NCI-H2227 (cell line): Measurements from ENCODE around the gene TNKS1BP1.
A peak's percentile ranks its signal among the peaks of the same experiment; 100 is the strongest.
"Not testable (repeated sequence)": the region's sequence is repeated elsewhere in the genome, so short reads cannot be mapped to it uniquely, and the experiment has no call there.

Experiments used
- DNase-seq: peaks from one replicate; lab custom pipeline; 2025; ENCODE audit not compliant: unreplicated experiment; lab: John Stamatoyannopoulos, UW

The TNKS1BP1 gene

GRCh38 chr11:57353852-57354251, 29.1 kb upstream of the TNKS1BP1 start:
- DNase-seq = no peak

GRCh38 chr11:57353446-57353845, 28.7 kb upstream of the TNKS1BP1 start:
- no peak for DNase-seq

GRCh38 chr11:57353036-57353435, 28.3 kb upstream of the TNKS1BP1 start:
- no peak for DNase-seq

DNA sequence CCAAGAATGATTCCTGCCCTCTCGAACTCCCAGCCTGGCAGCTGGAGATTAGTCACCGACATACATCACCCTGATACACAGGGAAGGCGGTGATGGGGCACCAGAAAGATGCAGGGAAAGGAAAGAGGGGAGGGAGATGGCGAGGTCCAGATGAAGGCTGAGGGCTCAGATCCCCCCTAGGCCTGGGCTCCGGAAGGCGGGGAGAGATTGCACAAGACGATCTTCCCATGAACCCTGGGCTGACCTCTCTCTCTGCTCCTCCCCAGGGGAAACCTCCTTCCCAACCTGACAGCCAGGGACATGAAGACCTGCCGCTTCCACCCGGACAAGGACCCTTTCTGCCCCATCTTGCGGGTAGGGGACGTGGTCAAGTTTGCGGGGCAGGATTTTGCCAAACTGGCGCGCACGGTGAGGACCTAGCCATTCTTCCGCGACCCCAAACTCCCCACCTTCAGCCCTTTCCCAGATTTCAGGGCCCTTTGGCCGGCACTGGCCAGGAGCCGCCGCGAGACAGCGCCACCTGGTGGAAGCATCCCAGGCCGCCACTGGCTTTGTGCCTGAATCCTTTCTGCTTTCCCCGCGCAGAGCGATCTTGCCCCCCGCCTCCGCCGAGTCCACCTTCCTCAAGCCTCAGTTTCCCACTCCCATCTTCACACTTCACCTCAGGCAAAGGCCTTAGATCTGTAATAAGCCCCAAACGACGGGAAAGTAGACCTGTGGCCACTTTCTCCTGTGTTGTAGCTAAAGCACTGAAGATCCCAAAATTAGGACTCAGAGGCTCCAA, 24.9 kb upstream of the TNKS1BP1 start:
- DNase-seq = no peak

- DNase-seq = no peak
Observed at GRCh38 chr11:57348636-57349313, 24.0 kb upstream of the TNKS1BP1 start.

GRCh38 chr11:57348052-57348451, 23.3 kb upstream of the TNKS1BP1 start:
- no peak for DNase-seq

DNA sequence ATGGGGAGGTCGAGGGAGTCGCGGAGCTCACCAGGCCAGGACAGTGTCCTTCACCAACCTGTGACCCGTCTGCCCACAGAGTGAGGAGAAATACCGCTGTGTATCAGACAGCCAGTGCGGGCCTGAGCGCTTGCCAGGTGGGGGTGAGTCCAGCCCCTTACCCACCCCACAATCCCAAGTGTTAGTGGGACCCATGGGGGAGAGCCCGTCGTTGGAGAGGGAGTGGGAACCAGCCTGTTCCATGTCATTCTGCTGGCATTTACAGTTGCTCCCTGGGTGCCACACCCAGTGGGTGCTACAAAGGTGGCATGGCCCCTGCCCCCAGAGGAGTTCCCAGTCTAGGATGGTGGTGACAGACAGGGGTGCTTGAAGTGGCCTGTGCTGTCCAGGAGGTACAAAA, 22.6 kb upstream of the TNKS1BP1 start:
- no peak for DNase-seq

GRCh38 chr11:57345555-57346211, 20.9 kb upstream of the TNKS1BP1 start:
- peak; percentile 86 for DNase-seq

- DNase-seq = no peak
Observed at GRCh38 chr11:57344826-57345225, 20.1 kb upstream of the TNKS1BP1 start.

DNA sequence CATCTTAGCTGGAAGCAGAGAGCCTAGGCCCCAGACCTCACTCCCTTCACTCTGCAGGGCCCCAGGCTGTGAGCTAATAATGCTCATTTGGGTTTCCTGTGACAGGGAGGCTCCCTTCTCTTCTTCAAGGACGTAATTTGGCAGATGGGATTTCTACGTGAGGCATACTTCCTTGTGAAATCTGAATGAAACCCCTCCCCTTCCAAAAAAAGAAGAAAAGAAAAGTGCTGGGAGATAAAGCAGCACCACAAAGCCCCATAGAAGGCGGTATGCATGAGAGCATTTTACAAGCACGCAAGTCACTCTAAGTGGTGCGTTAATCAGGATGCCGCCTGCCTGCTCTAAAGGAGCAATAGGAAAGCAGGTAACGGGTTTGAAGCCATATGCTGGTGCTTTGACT, 19.1 kb upstream of the TNKS1BP1 start:
- peak; percentile 40 for DNase-seq

DNA sequence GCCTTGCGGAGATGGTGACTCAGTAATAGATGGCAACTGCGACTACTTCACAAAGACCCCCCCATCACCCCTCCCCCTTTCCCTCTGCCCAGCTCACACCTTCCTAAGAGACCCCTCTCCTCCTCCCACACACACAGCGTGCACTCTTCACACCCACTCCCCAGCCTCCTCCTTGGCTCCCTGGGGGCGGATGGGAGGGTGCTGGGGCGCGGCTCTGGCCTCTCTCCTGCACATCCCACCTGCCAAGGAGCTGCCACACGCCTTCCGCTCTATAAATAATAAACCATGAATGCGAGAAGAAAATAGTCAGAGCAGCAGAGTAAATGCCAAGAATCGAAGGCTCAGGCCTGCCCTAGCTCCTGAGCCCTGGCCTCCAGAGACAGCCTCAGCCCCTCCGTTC, 17.9 kb upstream of the TNKS1BP1 start:
- no peak for DNase-seq

GRCh38 chr11:57341250-57341808, 16.6 kb upstream of the TNKS1BP1 start:
- no peak for DNase-seq

- peak; percentile 70 for DNase-seq
Observed at GRCh38 chr11:57340039-57340615, 15.4 kb upstream of the TNKS1BP1 start.

DNA sequence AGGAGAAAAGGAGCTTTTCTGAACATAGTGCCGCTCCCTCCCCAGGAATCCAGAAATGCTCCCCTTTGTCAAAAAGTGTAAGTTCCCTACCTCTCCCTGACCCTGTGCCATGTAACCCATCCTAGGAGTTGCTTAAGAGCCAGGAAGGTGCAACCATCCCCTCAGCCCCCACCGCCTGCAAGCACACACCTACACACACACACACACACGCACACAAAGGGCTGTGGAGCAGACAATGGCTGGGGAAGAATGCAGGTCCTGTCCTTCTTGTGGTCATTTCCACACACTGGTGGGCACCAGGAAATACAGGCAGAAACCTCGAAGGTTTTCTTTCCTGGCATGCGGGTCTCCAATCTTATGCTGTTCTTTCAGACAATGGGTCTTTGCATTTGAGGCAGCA, 14.6 kb upstream of the TNKS1BP1 start:
- DNase-seq = no peak

DNA sequence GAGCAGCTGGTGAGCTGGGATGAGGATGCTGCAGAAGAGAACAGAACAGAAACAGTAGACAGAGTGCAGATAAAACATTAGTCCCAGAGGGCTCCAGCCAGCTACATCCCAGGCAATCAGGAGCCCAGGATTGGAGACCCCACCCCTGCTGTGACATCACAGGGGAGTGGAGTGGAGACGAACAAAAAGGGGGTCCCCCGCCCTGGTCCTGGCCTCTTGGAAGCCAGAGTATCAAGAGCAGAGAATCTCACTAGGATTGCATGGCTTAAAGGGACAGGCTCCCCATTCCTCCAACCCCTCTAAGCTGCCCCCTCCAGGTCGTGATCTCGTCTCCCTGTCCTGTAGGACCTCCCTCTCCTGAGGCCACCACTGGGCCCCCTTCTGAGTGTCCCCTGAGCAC, 13.4 kb upstream of the TNKS1BP1 start, which contains the start of gene P2RX3:
TSS of gene P2RX3 (plus strand) at position 211 of the 400 bp plus-strand sequence. CDS start 199 bp downstream, outside the sequence.
- no peak for DNase-seq

GRCh38 chr11:57336856-57337255, 12.1 kb upstream of the TNKS1BP1 start:
- not testable (repeated sequence) for DNase-seq

- DNase-seq = no peak
Observed at GRCh38 chr11:57336111-57336666, 11.4 kb upstream of the TNKS1BP1 start.

- DNase-seq = peak; percentile 94
Observed at GRCh38 chr11:57335343-57336110, 10.8 kb upstream of the TNKS1BP1 start, which contains the start of gene SSRP1. TSS of gene SSRP1 (minus strand) at chr11:57335892. CDS start at chr11:57335121, 771 bp downstream.

- DNase-seq = no peak
Observed at GRCh38 chr11:57335023-57335342, 10.2 kb upstream of the TNKS1BP1 start.
